Stimulated activated naive CD4-positive, alpha-beta T cell treated with Interleukin-2 at 50 U/mL for 16 hours (primary cell): Measurements from ENCODE around the gene EIPR1.

Source experiments
- DNase-seq: peaks from one replicate; lab custom pipeline; 2025; lab: John Stamatoyannopoulos, UW

EIPR1 gene

GRCh38 chr2:3147651-3148530 lies 229.7 kb downstream of the EIPR1 start:
- no peak for DNase-seq

GRCh38 chr2:3146772-3147650 lies 230.6 kb downstream of the EIPR1 start:
- DNase-seq = no peak

- no peak for DNase-seq
Observed at GRCh38 chr2:3146175-3146574, 231.4 kb downstream of the EIPR1 start.

GRCh38 chr2:3145471-3146021 lies 232.1 kb downstream of the EIPR1 start:
- no peak for DNase-seq

- DNase-seq = no peak
Observed at GRCh38 chr2:3144856-3145255, 232.8 kb downstream of the EIPR1 start.

GRCh38 chr2:3143602-3144001 lies 234.0 kb downstream of the EIPR1 start:
- no peak for DNase-seq

- DNase-seq = no peak
Observed at GRCh38 chr2:3142961-3143571, 234.6 kb downstream of the EIPR1 start.

- no peak for DNase-seq
Observed at GRCh38 chr2:3142210-3142609, 235.4 kb downstream of the EIPR1 start.

- DNase-seq = no peak
Observed at GRCh38 chr2:3141696-3142095, 235.9 kb downstream of the EIPR1 start.

GRCh38 chr2:3139906-3140305 lies 237.7 kb downstream of the EIPR1 start:
- DNase-seq = no peak
